Suprapubic skin (tissue), 4 donors: ENCODE results near the gene FGD5.

ENCODE experiments used
- CTCF ChIP-seq, 2 donors: fragments of 200-600 bp in 1 of 2; fragments of 450-650 bp in 1 of 2; sonication (generic) in 1 of 2; IDR thresholded peaks; one replicate each; pipeline ENCODE4 v1.5.1; 2016 to 2019; ENCODE audit warnings: antibody characterized with exemption in 2 of 2, mild to moderate bottlenecking in 1 of 2, moderate library complexity in 1 of 2
- POLR2A ChIP-seq, 2 donors: fragments of 450-650 bp; IDR thresholded peaks; one replicate each; pipeline ENCODE4 v1.6.1; 2017; ENCODE audit warnings: antibody characterized with exemption in 2 of 2, mild to moderate bottlenecking in 2 of 2, moderate library complexity in 2 of 2
- POLR2AphosphoS5 ChIP-seq, 3 donors: sonication (generic); formaldehyde crosslinking; IDR thresholded peaks; one replicate each; pipeline ENCODE4 v1.6.1; 2017; ENCODE audit warnings: antibody characterized with exemption in 3 of 3

- TF ChIP-seq POLR2A (IDR thresholded peaks at IDR 0.05) (no peak), CTCF (IDR thresholded peaks at IDR 0.05) (no peak), POLR2AphosphoS5 (IDR thresholded peaks at IDR 0.05) (no peak)
These were observed 4.3 kb upstream of the FGD5 start for GRCh38 chr3:14814411-14814871.
